ENCODE results near the gene SERPINE2.

- TF ChIP-seq, protein P1, sequence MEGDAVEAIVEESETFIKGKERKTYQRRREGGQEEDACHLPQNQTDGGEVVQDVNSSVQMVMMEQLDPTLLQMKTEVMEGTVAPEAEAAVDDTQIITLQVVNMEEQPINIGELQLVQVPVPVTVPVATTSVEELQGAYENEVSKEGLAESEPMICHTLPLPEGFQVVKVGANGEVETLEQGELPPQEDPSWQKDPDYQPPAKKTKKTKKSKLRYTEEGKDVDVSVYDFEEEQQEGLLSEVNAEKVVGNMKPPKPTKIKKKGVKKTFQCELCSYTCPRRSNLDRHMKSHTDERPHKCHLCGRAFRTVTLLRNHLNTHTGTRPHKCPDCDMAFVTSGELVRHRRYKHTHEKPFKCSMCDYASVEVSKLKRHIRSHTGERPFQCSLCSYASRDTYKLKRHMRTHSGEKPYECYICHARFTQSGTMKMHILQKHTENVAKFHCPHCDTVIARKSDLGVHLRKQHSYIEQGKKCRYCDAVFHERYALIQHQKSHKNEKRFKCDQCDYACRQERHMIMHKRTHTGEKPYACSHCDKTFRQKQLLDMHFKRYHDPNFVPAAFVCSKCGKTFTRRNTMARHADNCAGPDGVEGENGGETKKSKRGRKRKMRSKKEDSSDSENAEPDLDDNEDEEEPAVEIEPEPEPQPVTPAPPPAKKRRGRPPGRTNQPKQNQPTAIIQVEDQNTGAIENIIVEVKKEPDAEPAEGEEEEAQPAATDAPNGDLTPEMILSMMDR (IDR thresholded peaks at IDR 0.05) = no peak
- TF ChIP-seq POLR2A (IDR thresholded peaks at IDR 0.05) (no peak), EP300 (IDR thresholded peaks at IDR 0.05) (no peak)
Observed at GRCh38 chr2:224004105-224004695, 34.9 kb downstream of the SERPINE2 start.

Measured in ovary (tissue), 3 donors.